DMS79 (cell line): ENCODE results near the gene CELF4.

Experiments
- DNase-seq: peaks from one replicate; lab custom pipeline; 2025; lab: John Stamatoyannopoulos, UW

Gene CELF4

GRCh38 chr18:37315935-37316334, 249.7 kb downstream of the CELF4 start:
- DNase-seq: no peak

GRCh38 chr18:37314534-37314933, 251.1 kb downstream of the CELF4 start:
- DNase-seq: no peak

GRCh38 chr18:37313624-37314023, 252.0 kb downstream of the CELF4 start:
- DNase-seq: no peak

GRCh38 chr18:37309861-37310260, 255.7 kb downstream of the CELF4 start:
- DNase-seq: no peak

DNA sequence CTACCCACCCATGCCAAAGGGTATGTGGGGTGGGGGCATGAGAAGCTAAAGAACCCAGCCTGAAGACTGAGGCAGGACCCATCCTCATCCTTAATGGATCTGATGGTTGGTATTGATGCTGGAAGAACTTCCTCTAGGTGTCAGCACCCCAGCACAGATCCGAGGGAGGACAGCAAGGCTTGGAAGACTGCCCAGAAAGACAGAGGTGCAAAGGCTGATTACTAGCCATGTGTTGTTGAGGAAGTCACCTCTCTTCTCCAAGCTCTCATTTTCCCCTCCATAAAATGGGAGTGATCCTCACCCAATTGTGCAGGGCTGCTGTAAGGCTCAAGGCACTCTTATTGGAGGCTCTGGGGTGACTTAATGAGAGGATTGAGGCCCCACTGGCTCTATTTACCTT, 256.5 kb downstream of the CELF4 start:
- DNase-seq: no peak

DNA sequence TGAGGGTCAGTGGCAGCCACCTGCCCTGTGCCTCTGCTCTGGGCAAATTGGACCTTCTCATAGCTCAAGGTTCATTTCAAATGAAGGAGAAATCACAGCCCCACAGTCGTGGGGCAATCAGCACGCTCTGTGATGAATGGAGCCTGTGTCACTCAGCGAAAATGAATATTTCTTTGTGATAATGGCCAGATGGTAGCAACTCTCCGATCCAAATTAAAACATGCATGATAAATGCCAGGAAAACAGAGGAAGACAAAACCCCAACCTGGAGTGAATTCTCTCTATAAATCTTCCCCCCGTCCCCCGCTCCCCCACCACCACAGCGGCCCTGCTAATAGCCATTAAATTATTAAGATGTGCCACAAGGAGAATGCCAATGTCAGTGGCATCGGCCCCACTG, 258.4 kb downstream of the CELF4 start:
- no peak for DNase-seq

DNA sequence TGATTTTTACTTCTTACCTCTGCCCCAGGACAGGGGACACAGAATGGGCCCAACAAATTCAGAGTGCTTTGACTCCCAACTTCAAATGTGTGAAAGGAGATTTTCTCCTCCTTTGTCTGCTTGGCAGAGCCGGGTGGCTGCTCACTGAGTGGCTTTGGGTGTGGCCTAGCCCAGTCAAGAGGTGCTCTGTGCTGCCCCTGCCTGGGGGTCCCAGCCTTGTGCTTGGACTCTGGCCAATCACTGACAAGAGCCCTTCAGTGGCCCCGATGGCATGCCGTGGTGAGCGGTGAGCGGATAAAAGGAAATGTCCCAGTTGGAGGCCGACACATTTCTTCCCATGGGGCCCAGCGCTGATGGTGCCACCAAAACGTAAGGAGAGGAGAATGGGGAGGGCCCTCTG, 259.2 kb downstream of the CELF4 start:
- DNase-seq: peak; percentile 77

DNA sequence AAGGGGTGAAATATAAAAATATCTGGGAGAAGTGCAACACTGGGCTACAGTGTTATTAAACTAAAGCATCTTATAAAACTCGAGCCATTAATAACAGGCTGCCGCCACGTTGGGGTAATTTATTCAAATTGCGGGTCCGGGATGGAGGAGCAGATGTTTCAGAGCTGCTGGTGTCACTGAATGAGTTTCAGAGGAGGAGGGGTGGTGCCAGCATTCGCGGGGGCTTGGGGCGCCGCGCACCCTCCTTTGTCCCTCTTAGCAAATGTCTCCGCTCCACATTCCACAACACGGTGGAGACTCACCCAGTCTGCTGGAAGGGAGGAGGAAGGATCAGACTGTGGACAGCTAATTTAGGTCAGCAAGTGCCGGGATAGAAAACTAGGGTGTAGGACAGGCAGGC, 260.5 kb downstream of the CELF4 start:
- DNase-seq: no peak

DNA sequence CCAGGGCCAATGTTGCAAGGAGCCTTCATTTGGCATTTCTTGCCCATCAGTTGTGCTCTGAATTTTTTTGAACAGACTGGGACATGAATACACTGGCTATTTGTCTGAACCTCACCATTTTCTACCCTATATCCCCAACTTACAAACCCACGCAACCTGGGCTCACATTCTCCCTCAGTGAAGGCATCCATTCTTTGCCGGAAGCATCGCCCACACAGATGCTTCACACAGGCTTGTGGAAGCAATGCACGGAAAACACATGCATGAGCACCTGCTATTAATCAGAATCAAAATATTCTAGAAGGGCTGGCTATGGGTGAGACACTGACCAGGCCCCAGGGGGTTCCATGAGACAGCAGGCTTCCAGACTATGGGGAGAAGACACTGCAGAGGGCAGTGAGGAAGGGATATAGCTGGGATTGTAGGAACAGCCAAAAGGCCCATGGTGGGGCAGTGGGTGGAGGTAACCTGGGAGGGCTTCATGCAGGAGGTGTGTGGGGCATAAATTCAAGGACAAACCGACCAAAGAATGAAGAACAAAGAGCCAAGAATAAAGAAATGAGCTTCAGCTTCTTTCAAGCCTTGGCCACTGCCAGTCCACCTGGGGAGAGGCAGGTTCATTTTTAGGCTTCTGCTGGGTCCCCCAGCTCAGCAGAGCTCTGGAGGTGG, 261.5 kb downstream of the CELF4 start:
- DNase-seq: no peak

- DNase-seq: no peak
Measured at GRCh38 chr18:37303009-37303408, 262.6 kb downstream of the CELF4 start.

GRCh38 chr18:37302519-37302918, 263.1 kb downstream of the CELF4 start:
- DNase-seq: no peak

DNA sequence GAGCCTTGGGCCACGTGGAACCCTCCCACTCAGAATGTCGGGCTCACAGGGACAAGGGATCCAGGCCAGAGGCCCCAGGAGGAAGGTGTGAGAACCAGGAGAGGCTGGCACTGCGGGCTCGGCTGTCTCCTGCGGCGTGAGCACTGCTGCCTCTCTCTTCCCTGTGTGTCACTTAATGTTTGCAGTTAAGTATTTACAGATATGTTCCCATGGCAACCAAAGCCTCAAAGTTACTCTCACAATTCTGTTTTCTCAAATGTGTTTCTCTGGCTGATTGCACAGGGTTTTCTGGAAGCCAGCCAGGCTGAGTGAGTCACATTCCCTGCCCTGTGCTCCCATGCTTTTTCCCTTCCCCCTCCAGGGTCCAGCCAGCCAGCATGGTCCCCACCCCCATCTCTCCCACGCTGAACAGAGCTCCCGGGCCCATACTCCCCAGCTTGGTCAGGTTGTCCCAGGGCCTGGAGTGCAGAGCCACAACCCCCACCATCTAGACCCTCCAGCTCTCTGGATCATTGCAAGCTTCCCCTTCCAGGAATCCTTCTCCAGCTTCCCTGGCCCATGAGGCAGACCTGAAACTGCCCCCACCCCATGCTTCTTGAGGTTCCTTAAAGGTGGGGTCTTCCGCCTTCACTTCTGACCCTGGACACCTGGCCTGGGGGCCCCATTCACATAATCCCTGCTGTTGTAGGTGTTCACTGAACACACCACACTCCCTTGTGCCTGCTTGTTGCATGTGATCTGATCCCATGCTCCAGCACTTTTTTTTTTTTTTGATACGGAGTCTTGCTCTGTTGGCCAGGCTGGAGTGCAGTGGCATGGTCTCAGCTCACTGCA, 265.9 kb downstream of the CELF4 start:
- peak; percentile 92 for DNase-seq

GRCh38 chr18:37298816-37299215, 266.8 kb downstream of the CELF4 start:
- no peak for DNase-seq

- no peak for DNase-seq
Measured at GRCh38 chr18:37297106-37297505, 268.5 kb downstream of the CELF4 start.

DNA sequence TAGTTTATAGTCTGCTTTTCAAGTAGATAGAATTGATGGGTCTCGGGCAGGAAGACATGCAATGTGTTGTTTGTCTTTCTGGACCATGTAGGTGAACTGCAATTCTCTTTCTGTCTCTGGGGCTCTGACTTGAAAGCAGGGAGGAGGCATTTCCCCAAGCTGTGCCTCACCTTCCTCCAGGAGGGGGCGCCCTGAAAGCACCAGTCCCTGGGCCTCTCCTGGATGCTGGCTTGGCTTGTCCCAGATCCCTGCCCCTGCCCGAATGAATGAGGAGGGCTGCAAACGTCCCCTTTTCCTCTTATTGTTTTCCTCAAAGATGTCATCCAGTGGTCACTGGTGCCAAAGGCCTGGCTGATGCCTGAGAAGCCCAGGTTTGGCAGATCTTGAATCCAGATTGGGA, 270.6 kb downstream of the CELF4 start:
- no peak for DNase-seq

GRCh38 chr18:37293359-37293758, 272.2 kb downstream of the CELF4 start:
- DNase-seq: no peak

GRCh38 chr18:37289423-37289822, 276.2 kb downstream of the CELF4 start:
- DNase-seq: no peak

DNA sequence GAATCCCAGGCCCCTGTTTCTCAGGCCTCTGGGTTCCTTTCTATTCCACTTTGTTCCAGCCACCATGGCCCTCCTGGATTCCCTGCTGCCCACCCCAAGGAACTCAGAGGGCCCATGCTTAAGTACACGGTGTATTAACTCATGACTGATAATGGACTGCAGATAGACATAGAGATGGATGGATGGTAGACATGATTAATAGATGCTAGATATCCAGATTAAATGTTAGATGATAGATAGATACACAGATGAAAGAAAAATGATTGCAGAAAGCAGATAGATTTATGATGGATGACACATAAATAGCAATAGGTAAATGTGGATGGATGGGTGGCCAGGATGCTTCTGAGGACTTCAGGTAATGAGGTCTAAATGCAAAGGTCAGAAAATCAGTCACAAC, 278.0 kb downstream of the CELF4 start:
- no peak for DNase-seq

- DNase-seq: no peak
Measured at GRCh38 chr18:37286801-37287200, 278.8 kb downstream of the CELF4 start.

DNA sequence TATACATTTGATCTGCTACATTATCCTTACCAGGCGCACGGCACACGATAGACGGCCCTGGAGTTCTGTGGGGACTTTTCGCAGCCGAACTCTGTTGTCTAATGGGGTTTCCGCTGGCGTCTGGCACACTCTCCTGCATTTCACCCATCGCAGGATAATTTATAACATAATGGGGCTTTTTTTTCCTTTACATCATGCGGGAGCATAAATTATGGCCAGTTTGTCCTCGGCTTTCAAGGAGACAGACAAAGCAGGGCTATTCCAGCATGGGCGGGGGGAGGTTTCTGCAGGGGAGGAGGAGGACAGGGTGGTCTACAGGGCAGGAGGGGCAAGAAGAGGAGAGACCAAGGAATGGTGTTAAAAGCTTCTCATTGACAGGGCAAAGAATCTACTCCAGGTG, 279.8 kb downstream of the CELF4 start:
- DNase-seq: no peak

DNA sequence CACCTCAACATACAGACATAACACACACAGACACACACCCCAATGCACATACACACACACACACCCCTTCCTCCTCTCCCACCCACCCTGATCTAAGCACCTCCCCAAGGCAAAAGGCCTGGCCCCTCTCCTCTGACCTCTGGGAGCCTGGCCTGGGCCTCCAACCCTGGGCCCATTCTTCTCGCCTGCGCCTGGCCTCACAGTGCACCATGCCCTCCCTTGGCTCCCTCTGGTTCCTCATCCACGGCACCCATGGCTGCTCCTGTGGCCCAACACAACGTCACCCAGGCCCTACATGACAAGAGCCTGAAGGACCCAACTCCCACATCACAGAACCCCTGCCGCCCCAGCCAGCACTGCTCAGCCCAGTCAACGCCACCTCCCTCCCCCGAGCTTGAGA, 281.3 kb downstream of the CELF4 start:
- DNase-seq: no peak

- DNase-seq: no peak
Measured at GRCh38 chr18:37282386-37283037, 283.1 kb downstream of the CELF4 start.
